Stimulated activated CD4-positive, alpha-beta T cell treated with anti-CD3 and anti-CD28 coated beads, TNF-alpha, amount 100 ng/mL, for 24 hours (primary cell): ENCODE data around the gene SORCS2.

Source experiments
- DNase-seq, 3 experiments: peaks; one replicate each; pipeline ENCODE4 v3.0.0-alpha.2; 2020; ENCODE audit warnings: low read depth in 3 of 3

SORCS2 gene

GRCh38 chr4:7414736-7415510 lies 222.6 kb downstream of the SORCS2 start:
- no peak for DNase-seq

GRCh38 chr4:7415927-7416686 lies 223.8 kb downstream of the SORCS2 start:
- no peak for DNase-seq

GRCh38 chr4:7416745-7417432 lies 224.6 kb downstream of the SORCS2 start:
- no peak for DNase-seq

- DNase-seq = no peak
Measured at GRCh38 chr4:7417639-7418038, 225.3 kb downstream of the SORCS2 start.

GRCh38 chr4:7418131-7418943 lies 226.0 kb downstream of the SORCS2 start:
- DNase-seq = no peak

GRCh38 chr4:7419961-7420660 lies 227.8 kb downstream of the SORCS2 start:
- DNase-seq = no peak

- no peak for DNase-seq
Measured at GRCh38 chr4:7420661-7421040, 228.3 kb downstream of the SORCS2 start.

GRCh38 chr4:7421356-7422150 lies 229.2 kb downstream of the SORCS2 start:
- DNase-seq = no peak

- no peak for DNase-seq
Measured at GRCh38 chr4:7422151-7422897, 230.0 kb downstream of the SORCS2 start.

GRCh38 chr4:7422898-7423180 lies 230.5 kb downstream of the SORCS2 start:
- DNase-seq = no peak

GRCh38 chr4:7423391-7423790 lies 231.1 kb downstream of the SORCS2 start:
- DNase-seq = no peak

- DNase-seq = no peak
Measured at GRCh38 chr4:7423801-7424552, 231.6 kb downstream of the SORCS2 start.

GRCh38 chr4:7424553-7425111 lies 232.3 kb downstream of the SORCS2 start:
- DNase-seq = no peak

GRCh38 chr4:7425124-7425523 lies 232.8 kb downstream of the SORCS2 start:
- DNase-seq = no peak

- DNase-seq = no peak
Measured at GRCh38 chr4:7425591-7426468, 233.5 kb downstream of the SORCS2 start.

- DNase-seq = no peak
Measured at GRCh38 chr4:7426525-7427171, 234.3 kb downstream of the SORCS2 start.

GRCh38 chr4:7427361-7427760 lies 235.0 kb downstream of the SORCS2 start:
- no peak for DNase-seq
